ENCODE results near the gene ASTL.

ASTL gene

DNA sequence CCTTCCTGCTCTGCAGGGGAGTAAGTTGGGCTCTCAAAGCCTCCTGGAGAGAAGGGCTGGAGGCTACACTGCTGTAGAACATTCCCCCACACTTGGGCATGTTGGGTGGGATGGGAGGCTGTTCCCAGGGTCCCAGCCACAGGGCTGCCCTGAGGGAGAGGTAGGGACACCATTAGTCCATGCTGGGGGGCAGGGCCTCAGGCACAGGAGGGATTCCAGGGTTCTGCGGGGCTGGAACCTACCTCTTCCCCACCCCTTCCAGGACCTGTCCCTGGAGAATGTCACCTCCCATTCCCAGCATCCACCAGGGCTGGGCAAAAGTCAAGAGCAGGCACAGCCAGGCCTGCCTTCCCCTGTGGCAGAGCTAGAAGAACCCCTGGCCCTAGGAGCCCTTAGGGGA, 15.0 kb downstream of the ASTL start:
- H3K4me3 ChIP-seq (ENCODE audit: low read depth in 1 of 2, low read length in 2 of 2) = no peak overlapping the region
- TF ChIP-seq, protein P1, sequence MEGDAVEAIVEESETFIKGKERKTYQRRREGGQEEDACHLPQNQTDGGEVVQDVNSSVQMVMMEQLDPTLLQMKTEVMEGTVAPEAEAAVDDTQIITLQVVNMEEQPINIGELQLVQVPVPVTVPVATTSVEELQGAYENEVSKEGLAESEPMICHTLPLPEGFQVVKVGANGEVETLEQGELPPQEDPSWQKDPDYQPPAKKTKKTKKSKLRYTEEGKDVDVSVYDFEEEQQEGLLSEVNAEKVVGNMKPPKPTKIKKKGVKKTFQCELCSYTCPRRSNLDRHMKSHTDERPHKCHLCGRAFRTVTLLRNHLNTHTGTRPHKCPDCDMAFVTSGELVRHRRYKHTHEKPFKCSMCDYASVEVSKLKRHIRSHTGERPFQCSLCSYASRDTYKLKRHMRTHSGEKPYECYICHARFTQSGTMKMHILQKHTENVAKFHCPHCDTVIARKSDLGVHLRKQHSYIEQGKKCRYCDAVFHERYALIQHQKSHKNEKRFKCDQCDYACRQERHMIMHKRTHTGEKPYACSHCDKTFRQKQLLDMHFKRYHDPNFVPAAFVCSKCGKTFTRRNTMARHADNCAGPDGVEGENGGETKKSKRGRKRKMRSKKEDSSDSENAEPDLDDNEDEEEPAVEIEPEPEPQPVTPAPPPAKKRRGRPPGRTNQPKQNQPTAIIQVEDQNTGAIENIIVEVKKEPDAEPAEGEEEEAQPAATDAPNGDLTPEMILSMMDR (IDR thresholded peaks at IDR 0.05; ENCODE audit: borderline replicate concordance, extremely low read depth, low read length, poor library complexity, severe bottlenecking) = no peak
- no peak for TF ChIP-seq EZH2 (IDR thresholded peaks at IDR 0.05; ENCODE audit: borderline replicate concordance, low read depth, low read length, severe bottlenecking)
- no peaks in the 10 kb centered on the region for H4K20me1 ChIP-seq (ENCODE audit: insufficient read depth, low read length)
- ATAC-seq (ENCODE audit: insufficient read depth, low read depth) = no peak
- no peak overlapping the region for H3K9ac ChIP-seq (ENCODE audit: low read depth, low read length)
- no peaks in the 10 kb centered on the region for H3K36me3 ChIP-seq (ENCODE audit: insufficient read depth, low read length)
- no peak overlapping the region for H2AFZ ChIP-seq (ENCODE audit: low read depth, low read length)
- H3K4me2 ChIP-seq (ENCODE audit: insufficient read depth, low read length) = no peak overlapping the region
- H3K27ac ChIP-seq (ENCODE audit: low read length) = no peak overlapping the region
- H3K4me1 ChIP-seq (ENCODE audit: insufficient read depth, low read length) = no peaks in the 10 kb centered on the region
- H3K9me3 ChIP-seq (ENCODE audit: insufficient read depth, low read length, severe bottlenecking) = no peaks in the 10 kb centered on the region
- no peaks in the 10 kb centered on the region for H3K27me3 ChIP-seq (ENCODE audit: insufficient read depth, low read length, poor library complexity)
- DNase-seq = no peak
- no peaks in the 10 kb centered on the region for H3K79me2 ChIP-seq (ENCODE audit: insufficient read depth, low read length)

DNA sequence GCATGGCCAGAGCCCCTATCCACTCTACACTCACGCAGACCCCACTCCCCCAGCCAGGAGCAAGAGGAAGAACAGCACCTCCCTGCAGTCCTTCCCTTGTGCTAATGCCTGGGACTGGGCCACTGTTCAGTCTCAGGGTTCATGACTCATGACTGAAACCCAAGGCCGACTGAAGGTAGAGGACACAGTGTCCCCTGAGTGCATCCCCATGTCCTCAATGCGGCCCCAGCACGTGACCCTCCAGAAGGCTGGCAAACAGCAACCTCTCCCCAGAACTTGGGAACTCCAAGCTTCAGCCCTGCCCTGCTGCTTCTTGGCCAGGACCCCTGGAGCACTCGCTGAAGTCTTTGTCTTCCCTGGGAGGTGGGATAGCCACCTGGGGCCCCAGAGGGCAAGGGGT, 15.9 kb downstream of the ASTL start:
- TF ChIP-seq, protein P1 (IDR thresholded peaks at IDR 0.05; ENCODE audit: borderline replicate concordance, extremely low read depth, low read length, poor library complexity, severe bottlenecking) = no peak
- TF ChIP-seq EZH2 (IDR thresholded peaks at IDR 0.05; ENCODE audit: borderline replicate concordance, low read depth, low read length, severe bottlenecking) = no peak
- Histone ChIP-seq H3K36me3 (ENCODE audit: insufficient read depth, low read length) (no peaks in the 10 kb centered on the region), H4K20me1 (ENCODE audit: insufficient read depth, low read length) (no peaks in the 10 kb centered on the region), H3K9ac (ENCODE audit: low read depth, low read length) (no peak overlapping the region), H3K79me2 (ENCODE audit: insufficient read depth, low read length) (no peaks in the 10 kb centered on the region), H3K27ac (ENCODE audit: low read length) (no peak overlapping the region), H2AFZ (ENCODE audit: low read depth, low read length) (no peak overlapping the region), H3K27me3 (ENCODE audit: insufficient read depth, low read length, poor library complexity) (no peaks in the 10 kb centered on the region), H3K4me2 (ENCODE audit: insufficient read depth, low read length) (no peak overlapping the region), H3K4me1 (ENCODE audit: insufficient read depth, low read length) (no peaks in the 10 kb centered on the region), H3K4me3 (ENCODE audit: low read depth in 1 of 2, low read length in 2 of 2) (no peak overlapping the region), H3K9me3 (ENCODE audit: insufficient read depth, low read length, severe bottlenecking) (no peaks in the 10 kb centered on the region)
- 0 out of 3 replicates have a peak, but pooled peaks have one; percentile 8 for ATAC-seq (ENCODE audit: insufficient read depth, low read depth)
- DNase-seq = no peak

DNA sequence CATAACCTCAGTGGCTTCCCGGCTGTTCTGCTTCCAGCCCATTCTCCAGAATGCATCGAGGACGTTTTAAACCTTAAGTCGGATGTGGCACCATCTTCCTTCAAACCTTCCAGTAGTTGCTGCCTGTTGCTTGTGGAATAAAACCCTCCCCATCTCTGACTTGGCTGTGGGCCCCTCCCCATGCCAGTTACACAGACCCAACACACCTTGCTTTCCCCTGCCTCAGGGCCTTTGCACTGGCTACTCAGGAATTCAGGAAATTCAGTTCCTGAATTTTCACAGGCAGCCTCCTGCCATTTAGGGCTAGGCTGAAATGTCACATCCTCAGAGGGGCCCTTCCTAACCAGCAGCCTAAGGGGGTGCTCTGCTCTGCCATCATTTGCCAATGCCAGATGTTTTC, 16.9 kb downstream of the ASTL start:
- H3K9me3 ChIP-seq (ENCODE audit: insufficient read depth, low read length, severe bottlenecking) = no peaks in the 10 kb centered on the region
- TF ChIP-seq, protein P1 (IDR thresholded peaks at IDR 0.05; ENCODE audit: borderline replicate concordance, extremely low read depth, low read length, poor library complexity, severe bottlenecking) = no peak
- no peak for TF ChIP-seq EZH2 (IDR thresholded peaks at IDR 0.05; ENCODE audit: borderline replicate concordance, low read depth, low read length, severe bottlenecking)
- H3K27me3 ChIP-seq (ENCODE audit: insufficient read depth, low read length, poor library complexity) = no peaks in the 10 kb centered on the region
- H3K9ac ChIP-seq (ENCODE audit: low read depth, low read length) = no peak overlapping the region
- H3K4me2 ChIP-seq (ENCODE audit: insufficient read depth, low read length) = no peak overlapping the region
- no peaks in the 10 kb centered on the region for H4K20me1 ChIP-seq (ENCODE audit: insufficient read depth, low read length)
- H3K4me1 ChIP-seq (ENCODE audit: insufficient read depth, low read length) = no peaks in the 10 kb centered on the region
- no peak overlapping the region for H3K27ac ChIP-seq (ENCODE audit: low read length)
- no peak for ATAC-seq (ENCODE audit: insufficient read depth, low read depth)
- H3K79me2 ChIP-seq (ENCODE audit: insufficient read depth, low read length) = no peaks in the 10 kb centered on the region
- H2AFZ ChIP-seq (ENCODE audit: low read depth, low read length) = no peak overlapping the region
- H3K36me3 ChIP-seq (ENCODE audit: insufficient read depth, low read length) = no peaks in the 10 kb centered on the region
- DNase-seq = no peak
- no peak overlapping the region for H3K4me3 ChIP-seq (ENCODE audit: low read depth in 1 of 2, low read length in 2 of 2)

DNA sequence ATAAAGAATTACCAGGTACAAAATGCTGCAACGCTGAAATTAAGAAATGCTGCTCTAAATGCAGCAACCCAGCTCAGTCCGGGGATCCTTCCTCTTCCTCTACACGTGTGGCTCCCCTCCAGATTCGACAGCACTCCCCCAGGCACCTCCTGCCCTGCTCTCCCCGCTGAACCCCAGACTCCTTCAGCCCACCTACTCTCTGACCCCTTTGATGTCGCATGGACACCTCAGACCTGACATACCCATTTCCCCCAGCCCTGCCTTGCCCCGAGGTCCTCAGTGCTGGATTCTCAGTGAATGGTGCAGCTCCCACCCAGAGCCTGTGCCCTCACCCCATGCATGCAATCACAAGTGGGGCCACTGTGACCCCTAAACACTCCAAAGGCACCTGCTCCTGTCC, 17.3 kb downstream of the ASTL start:
- Histone ChIP-seq H4K20me1 (ENCODE audit: insufficient read depth, low read length) (no peaks in the 10 kb centered on the region), H3K9ac (ENCODE audit: low read depth, low read length) (no peak overlapping the region), H2AFZ (ENCODE audit: low read depth, low read length) (no peak overlapping the region), H3K4me2 (ENCODE audit: insufficient read depth, low read length) (no peak overlapping the region), H3K27me3 (ENCODE audit: insufficient read depth, low read length, poor library complexity) (no peaks in the 10 kb centered on the region), H3K79me2 (ENCODE audit: insufficient read depth, low read length) (no peaks in the 10 kb centered on the region), H3K36me3 (ENCODE audit: insufficient read depth, low read length) (no peaks in the 10 kb centered on the region), H3K9me3 (ENCODE audit: insufficient read depth, low read length, severe bottlenecking) (no peaks in the 10 kb centered on the region), H3K4me3 (ENCODE audit: low read depth in 1 of 2, low read length in 2 of 2) (no peak overlapping the region), H3K27ac (ENCODE audit: low read length) (no peak overlapping the region), H3K4me1 (ENCODE audit: insufficient read depth, low read length) (no peaks in the 10 kb centered on the region)
- DNase-seq (no peak), ATAC-seq (ENCODE audit: insufficient read depth, low read depth) (no peak)
- TF ChIP-seq, protein P1 (IDR thresholded peaks at IDR 0.05; ENCODE audit: borderline replicate concordance, extremely low read depth, low read length, poor library complexity, severe bottlenecking) = no peak

Measured in DND-41 (cell line).